K562 (cell line): ENCODE results near the gene LAMA2. TPM values are rescaled to one million over a fixed set of nuclear protein-coding genes. Genes with fewer than 3 reads are reported as not detected.

ENCODE experiments used
- ATAC-seq: fragments of 200-7000 bp; cut with Tn5 transposase; 3 replicates; pipeline ENCODE4 v1.9.1; 2020; ENCODE audit warnings: moderate library complexity
- BruUV-seq: library from RNA; stranded (reverse); fragments of 400-500 nt; replicated peaks from 2 replicates; lab custom pipeline; 2021; lab: Mats Ljungman, UMichigan
- CTCF ChIA-PET: fragments of 300-600 bp; formaldehyde crosslinking; extraction: SDS; loops from one replicate; lab custom pipeline; 2021; ENCODE audit warnings: low intra/inter-chr PET ratio; lab: Yijun Ruan, JAX
- POLR2A ChIA-PET: fragments of 300-600, 350-650 bp; sonication (Branson Sonifier 250); formaldehyde crosslinking; extraction: SDS; loops from one replicate; lab custom pipeline; 2021; ENCODE audit warnings: antibody characterized with exemption, inconsistent platforms; lab: Yijun Ruan, JAX
- DNase-seq, 4 experiments: peaks; one replicate each; pipeline versions ENCODE4 v3.0.0 to v3.0.0-alpha.2; 2011 to 2018; ENCODE audit warnings: low spot score in 3 of 4, mixed read lengths in 3 of 4; ENCODE audit errors: extremely low read depth in 1 of 4
- FAIRE-seq: peaks from 2 replicates; lab custom pipeline; 2011; peaks lifted over from hg19 to GRCh38; lab: Jason Lieb, UNC
- H2AFZ ChIP-seq: 2 replicates; pipeline ENCODE4 v1.6.0; 2011; ENCODE audit warnings: low read depth, low read length, control low read depth, inconsistent platforms
- H3K27ac ChIP-seq: fragments of 200-600 bp; 3 replicates; pipeline ENCODE4 v1.8.0; 2011; ENCODE audit warnings: low read depth, mild to moderate bottlenecking, control low read depth, inconsistent platforms, low read length, moderate library complexity, mixed read lengths; ENCODE audit errors: extremely low read depth
- H3K27me3 ChIP-seq, 2 experiments: fragments of 300-600 bp in 1 of 2; 2 replicates in 1 of 2; 3 replicates in 1 of 2; pipeline versions ENCODE4 v1.6.0 to v1.8.0; 2011; ENCODE audit warnings: inconsistent platforms in 2 of 2, low read length in 2 of 2, mild to moderate bottlenecking in 1 of 2, mixed read lengths in 1 of 2, moderate library complexity in 1 of 2; ENCODE audit not compliant: control insufficient read depth in 2 of 2, insufficient read depth in 2 of 2
- H3K36me3 ChIP-seq: fragments of 300-600 bp; 3 replicates; pipeline ENCODE4 v1.8.0; 2011; ENCODE audit warnings: mild to moderate bottlenecking, low read length, inconsistent platforms; ENCODE audit not compliant: control insufficient read depth, insufficient read depth
- H3K4me1 ChIP-seq, 2 experiments: fragments of 200-600 bp in 1 of 2; replicated peaks in 1 of 2; 2 replicates in 1 of 2; 3 replicates in 1 of 2; pipeline versions ENCODE4 v1.5.1 to v1.8.0; 2011; ENCODE audit warnings: inconsistent platforms in 2 of 2, low read length in 2 of 2, mild to moderate bottlenecking in 1 of 2, mixed read lengths in 1 of 2, moderate library complexity in 1 of 2; ENCODE audit not compliant: control insufficient read depth in 2 of 2, insufficient read depth in 2 of 2
- H3K4me2 ChIP-seq: 2 replicates; pipeline ENCODE4 v1.6.1; 2011; ENCODE audit warnings: low read length, control low read depth, inconsistent platforms, mixed read lengths; ENCODE audit not compliant: insufficient read depth
- H3K4me3 ChIP-seq: fragments of 200-600 bp; sonication (generic), shearing (Covaris generic); 2 replicates; pipeline ENCODE4 v1.5.1; 2016; ENCODE audit warnings: control low read depth, inconsistent platforms
- H3K79me2 ChIP-seq: fragments of 200-600 bp; 3 replicates; pipeline ENCODE4 v1.8.0; 2011; ENCODE audit warnings: low read length, inconsistent platforms; ENCODE audit not compliant: control insufficient read depth, insufficient read depth
- H3K9ac ChIP-seq, 2 experiments: 2 replicates each; pipeline versions ENCODE4 v1.6.0 to v1.6.1; 2011; ENCODE audit warnings: low read depth in 2 of 2, low read length in 2 of 2, control low read depth in 1 of 2, inconsistent platforms in 1 of 2, mild to moderate bottlenecking in 1 of 2, mixed read lengths in 1 of 2; ENCODE audit not compliant: insufficient read depth in 1 of 2
- H3K9me1 ChIP-seq: one replicate; pipeline ENCODE4 v1.6.0; 2011; ENCODE audit warnings: inconsistent platforms, mild to moderate bottlenecking, low read length, moderate library complexity; ENCODE audit not compliant: control insufficient read depth, insufficient read depth
- H3K9me3 ChIP-seq: replicated peaks from 2 replicates; pipeline ENCODE4 v1.5.1; 2011; ENCODE audit warnings: low read depth, low read length, inconsistent platforms; ENCODE audit not compliant: control insufficient read depth, insufficient read depth
- H4K20me1 ChIP-seq: replicated peaks from 2 replicates; pipeline ENCODE4 v1.6.1; 2011; ENCODE audit warnings: low read length, inconsistent platforms, mixed read lengths; ENCODE audit not compliant: control insufficient read depth, insufficient read depth
- ELF1 ChIP-seq: fragments of 200-800 bp; sonication (Bioruptor generic); IDR thresholded peaks from 2 replicates; pipeline ENCODE4 v1.6.1; 2016; ENCODE audit warnings: missing genetic modification characterization, missing compliant biosample characterization
- EWSR1 ChIP-seq: fragments of 450-650 bp; IDR thresholded peaks from 2 replicates; pipeline ENCODE4 v1.6.1; 2018; ENCODE audit warnings: borderline replicate concordance, mild to moderate bottlenecking, low read depth, moderate library complexity; ENCODE audit not compliant: partially characterized antibody
- RAD21 ChIP-seq, 2 experiments: fragments of 250-450 bp in 1 of 2; fragments of 450-650 bp in 1 of 2; sonication (Bioruptor Pico) in 1 of 2; formaldehyde crosslinking in 1 of 2; IDR thresholded peaks in 1 of 2; conservative IDR thresholded peaks in 1 of 2; 2 replicates each; pipeline versions ENCODE4 v1.4.0 to v1.8.0; 2020 to 2022; ENCODE audit warnings: mild to moderate bottlenecking in 2 of 2, moderate library complexity in 1 of 2
- SMC3 ChIP-seq: conservative IDR thresholded peaks from 2 replicates; pipeline ENCODE4 v1.6.1; 2011; ENCODE audit warnings: low read depth, low read length, improper control_type of control experiment; ENCODE audit not compliant: insufficient read depth
- WGBS: fragments of 100-300 bp; shearing (Covaris generic); methylation state at CpG from one replicate; pipeline ENCODE4 v1.1.6; 2016; ENCODE audit warnings: low coverage, mixed read lengths; ENCODE audit not compliant: insufficient coverage; ENCODE audit errors: missing lambda C conversion rate; 5-methylcytosine and 5-hydroxymethylcytosine counted together
- in situ Hi-C: fragments of 300-500 bp; cut with MboI; formaldehyde crosslinking; loops from 4 replicates; pipeline ENCODE4 v1.15.0; 2018; ENCODE audit warnings: inconsistent platforms, mixed read lengths
- intact Hi-C: fragments of 100-400 bp; cut with micrococcal nuclease; formaldehyde crosslinking; loops from 2 replicates; pipeline ENCODE4 v1.14.2; 2022
- polyA plus RNA-seq, 8 experiments: library from polyadenylated mRNA; depleted of rRNA in 4 of 8; stranded (reverse) in 5 of 8; unstranded in 3 of 8; fragments of >200 nt; fragmentation: Nextera tagmentation in 2 of 8; fragmentation: Illumina TruSeq in 1 of 8; extraction: Ambion mirVana in 2 of 8; extraction: Trizol in 1 of 8; gene quantifications; 2 replicates each; pipeline versions ENCODE4 v1.2.1 to v1.2.3, GENCODE V29; 2011 to 2014; ENCODE audit warnings: inconsistent platforms in 1 of 8, missing spikeins in 1 of 8
- total RNA-seq, 7 experiments: library from RNA; depleted of rRNA in 6 of 7; stranded (reverse); fragments of >200 nt in 6 of 7; fragmentation: Illumina TruSeq in 2 of 7; extraction: Trizol in 2 of 7; gene quantifications; 2 replicates each; pipeline versions ENCODE4 v1.2.1 to v1.2.3, GENCODE V29; 2011 to 2021; ENCODE audit warnings: low replicate concordance in 1 of 7
- TF ChIP-seq, protein P1 (sequence below), 2 experiments: fragments of 450-650 bp; formaldehyde crosslinking in 1 of 2; IDR thresholded peaks; 2 replicates each; pipeline versions ENCODE4 v1.4.0 to v1.6.1; 2014 to 2020; ENCODE audit warnings: mild to moderate bottlenecking in 2 of 2, borderline replicate concordance in 1 of 2, low read depth in 1 of 2
- TF ChIP-seq, protein P2 (sequence below), 3 experiments: IDR thresholded peaks in 2 of 3; conservative IDR thresholded peaks in 1 of 3; 2 replicates each; pipeline ENCODE4 v1.5.1; 2011 to 2012; ENCODE audit warnings: low read length in 3 of 3, mild to moderate bottlenecking in 3 of 3, control low read depth in 2 of 3, improper control_type of control experiment in 1 of 3, inconsistent platforms in 1 of 3, low read depth in 1 of 3, mixed read lengths in 1 of 3, moderate library complexity in 1 of 3; ENCODE audit not compliant: insufficient read depth in 2 of 3
- TF ChIP-seq, protein P3 (sequence below): fragments of 450-650 bp; formaldehyde crosslinking; IDR thresholded peaks from 2 replicates; pipeline ENCODE4 v1.4.0; 2020; ENCODE audit warnings: mild to moderate bottlenecking, moderate library complexity

LAMA2 gene
- total and polyA plus RNA-seq, 9 of the 15 experiments (the other 6 are each of a cell fraction or from before 2014, with no cell fraction given) = 0.04 to 1.5 (median 0.36) TPM

DNA sequence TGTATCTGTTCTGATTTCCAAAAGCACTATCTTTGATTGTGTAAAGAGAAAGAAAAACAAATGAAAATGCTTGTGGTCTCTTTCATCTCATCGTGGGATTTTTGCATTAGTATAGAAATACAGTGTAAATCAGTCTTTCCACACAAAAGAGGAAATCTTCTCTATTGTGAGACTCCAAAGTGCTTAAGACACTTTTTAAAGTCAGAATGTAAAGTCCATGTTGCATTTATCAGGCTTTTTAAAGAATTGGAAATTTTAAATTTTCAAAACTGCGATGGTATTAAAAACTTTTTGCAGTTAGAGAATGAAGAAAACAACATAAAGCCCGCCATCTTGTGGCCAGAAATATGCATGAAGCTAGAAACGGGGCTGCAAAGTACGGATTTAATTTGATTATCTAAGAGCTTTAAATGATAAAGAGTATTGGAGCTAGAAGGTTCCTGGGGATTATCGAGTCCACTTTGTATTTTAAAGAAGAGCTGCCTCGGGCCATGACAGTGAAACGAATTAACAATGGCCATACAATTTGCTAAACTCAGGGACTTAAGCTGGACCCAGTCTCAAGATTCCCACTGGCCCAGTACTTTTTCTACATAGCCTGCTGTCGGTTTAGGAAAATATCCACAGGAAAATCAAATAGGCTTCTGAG, 487.5 kb downstream of the LAMA2 start:
- under 1% methylated on average over 9 of the region's 9 CpGs for WGBS
- FAIRE-seq = peak; percentile 82
- ChIA-PET POLR2A (interaction anchor here (0.6 kb wide), 1 partner anchor 1308 kb away, joined by 3 read pairs; no protein-coding TSS in a partner anchor), CTCF (no interaction called here)
- DNase-seq = peak; percentile 9 to 43 (median 15)
- TF ChIP-seq SMC3 (0 out of 2 replicates have a peak, but pooled peaks have one; percentile 30), ELF1 (no peak), RAD21 (CRISPR knock-in tag; conservative IDR thresholded peaks at IDR 0.05 in 1 of 2, IDR thresholded peaks at IDR 0.05 in 1 of 2) (peak; percentile 64 to 71), EWSR1 (no peak)
- TF ChIP-seq, protein P1, sequence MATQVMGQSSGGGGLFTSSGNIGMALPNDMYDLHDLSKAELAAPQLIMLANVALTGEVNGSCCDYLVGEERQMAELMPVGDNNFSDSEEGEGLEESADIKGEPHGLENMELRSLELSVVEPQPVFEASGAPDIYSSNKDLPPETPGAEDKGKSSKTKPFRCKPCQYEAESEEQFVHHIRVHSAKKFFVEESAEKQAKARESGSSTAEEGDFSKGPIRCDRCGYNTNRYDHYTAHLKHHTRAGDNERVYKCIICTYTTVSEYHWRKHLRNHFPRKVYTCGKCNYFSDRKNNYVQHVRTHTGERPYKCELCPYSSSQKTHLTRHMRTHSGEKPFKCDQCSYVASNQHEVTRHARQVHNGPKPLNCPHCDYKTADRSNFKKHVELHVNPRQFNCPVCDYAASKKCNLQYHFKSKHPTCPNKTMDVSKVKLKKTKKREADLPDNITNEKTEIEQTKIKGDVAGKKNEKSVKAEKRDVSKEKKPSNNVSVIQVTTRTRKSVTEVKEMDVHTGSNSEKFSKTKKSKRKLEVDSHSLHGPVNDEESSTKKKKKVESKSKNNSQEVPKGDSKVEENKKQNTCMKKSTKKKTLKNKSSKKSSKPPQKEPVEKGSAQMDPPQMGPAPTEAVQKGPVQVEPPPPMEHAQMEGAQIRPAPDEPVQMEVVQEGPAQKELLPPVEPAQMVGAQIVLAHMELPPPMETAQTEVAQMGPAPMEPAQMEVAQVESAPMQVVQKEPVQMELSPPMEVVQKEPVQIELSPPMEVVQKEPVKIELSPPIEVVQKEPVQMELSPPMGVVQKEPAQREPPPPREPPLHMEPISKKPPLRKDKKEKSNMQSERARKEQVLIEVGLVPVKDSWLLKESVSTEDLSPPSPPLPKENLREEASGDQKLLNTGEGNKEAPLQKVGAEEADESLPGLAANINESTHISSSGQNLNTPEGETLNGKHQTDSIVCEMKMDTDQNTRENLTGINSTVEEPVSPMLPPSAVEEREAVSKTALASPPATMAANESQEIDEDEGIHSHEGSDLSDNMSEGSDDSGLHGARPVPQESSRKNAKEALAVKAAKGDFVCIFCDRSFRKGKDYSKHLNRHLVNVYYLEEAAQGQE (IDR thresholded peaks at IDR 0.05; ENCODE audit: borderline replicate concordance) = peak; percentile 33; the same call in 1 of the 2 replicates
- TF ChIP-seq, protein P1 (CRISPR knock-in tag; IDR thresholded peaks at IDR 0.05; ENCODE audit: low read depth) = no peak
- TF ChIP-seq, protein P2, sequence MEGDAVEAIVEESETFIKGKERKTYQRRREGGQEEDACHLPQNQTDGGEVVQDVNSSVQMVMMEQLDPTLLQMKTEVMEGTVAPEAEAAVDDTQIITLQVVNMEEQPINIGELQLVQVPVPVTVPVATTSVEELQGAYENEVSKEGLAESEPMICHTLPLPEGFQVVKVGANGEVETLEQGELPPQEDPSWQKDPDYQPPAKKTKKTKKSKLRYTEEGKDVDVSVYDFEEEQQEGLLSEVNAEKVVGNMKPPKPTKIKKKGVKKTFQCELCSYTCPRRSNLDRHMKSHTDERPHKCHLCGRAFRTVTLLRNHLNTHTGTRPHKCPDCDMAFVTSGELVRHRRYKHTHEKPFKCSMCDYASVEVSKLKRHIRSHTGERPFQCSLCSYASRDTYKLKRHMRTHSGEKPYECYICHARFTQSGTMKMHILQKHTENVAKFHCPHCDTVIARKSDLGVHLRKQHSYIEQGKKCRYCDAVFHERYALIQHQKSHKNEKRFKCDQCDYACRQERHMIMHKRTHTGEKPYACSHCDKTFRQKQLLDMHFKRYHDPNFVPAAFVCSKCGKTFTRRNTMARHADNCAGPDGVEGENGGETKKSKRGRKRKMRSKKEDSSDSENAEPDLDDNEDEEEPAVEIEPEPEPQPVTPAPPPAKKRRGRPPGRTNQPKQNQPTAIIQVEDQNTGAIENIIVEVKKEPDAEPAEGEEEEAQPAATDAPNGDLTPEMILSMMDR (IDR thresholded peaks at IDR 0.05 in 2 of 3, conservative IDR thresholded peaks at IDR 0.05 in 1 of 3; ENCODE audit: insufficient read depth in 2 of 3, low read depth in 1 of 3, low read length in 3 of 3) = peak; percentile 23 to 64 (median 60); a peak in 5 of 6 replicates
- TF ChIP-seq, protein P3, sequence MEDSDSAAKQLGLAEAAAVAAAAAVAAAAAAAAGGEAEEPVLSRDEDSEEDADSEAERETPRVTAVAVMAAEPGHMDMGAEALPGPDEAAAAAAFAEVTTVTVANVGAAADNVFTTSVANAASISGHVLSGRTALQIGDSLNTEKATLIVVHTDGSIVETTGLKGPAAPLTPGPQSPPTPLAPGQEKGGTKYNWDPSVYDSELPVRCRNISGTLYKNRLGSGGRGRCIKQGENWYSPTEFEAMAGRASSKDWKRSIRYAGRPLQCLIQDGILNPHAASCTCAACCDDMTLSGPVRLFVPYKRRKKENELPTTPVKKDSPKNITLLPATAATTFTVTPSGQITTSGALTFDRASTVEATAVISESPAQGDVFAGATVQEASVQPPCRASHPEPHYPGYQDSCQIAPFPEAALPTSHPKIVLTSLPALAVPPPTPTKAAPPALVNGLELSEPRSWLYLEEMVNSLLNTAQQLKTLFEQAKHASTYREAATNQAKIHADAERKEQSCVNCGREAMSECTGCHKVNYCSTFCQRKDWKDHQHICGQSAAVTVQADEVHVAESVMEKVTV (CRISPR knock-in tag) = peak; percentile 56
- no peak overlapping the region for H3K4me2 ChIP-seq
- no peaks in the 10 kb centered on the region for H3K4me1 ChIP-seq
- no peak overlapping the region for H3K27ac ChIP-seq
- H3K27me3 ChIP-seq = no peaks in the 10 kb centered on the region
- H3K36me3 ChIP-seq = no peaks in the 10 kb centered on the region
- no peak overlapping the region for H3K4me3 ChIP-seq
- no peaks in the 10 kb centered on the region for H3K79me2 ChIP-seq
- peak; percentile 58; the same call in 2 of the 3 replicates for ATAC-seq
- BruUV-seq = no TSS peak
- intact Hi-C loops = loop anchor here (2.0 kb wide), 2 partner anchors 646 to 1634 kb away; no protein-coding TSS in a partner anchor
- H3K9me1 ChIP-seq = no peaks in the 10 kb centered on the region
- no peak overlapping the region for H2AFZ ChIP-seq
- H4K20me1 ChIP-seq = no peaks in the 10 kb centered on the region
- in situ Hi-C loops = no loop called here
- no peaks in the 10 kb centered on the region for H3K9me3 ChIP-seq
- no peak overlapping the region for H3K9ac ChIP-seq
